Activated CD8-positive, alpha-beta T cell treated with anti-CD3 and anti-CD28 coated beads for 36 hours (primary cell): ENCODE results near the gene SLC9A3. TPM values are rescaled to one million over a fixed set of nuclear protein-coding genes. Genes with fewer than 3 reads are reported as not detected.
A peak's percentile ranks its signal among the peaks of the same experiment; 100 is the strongest.

Experiments used
- ATAC-seq: fragments of 200-7000 bp; cut with Tn5 transposase; one replicate; pipeline ENCODE4 v1.10.0; 2021; ENCODE audit warnings: mild to moderate bottlenecking, moderate library complexity
- CTCF ChIA-PET: fragments of 350-600 bp; sonication (Branson Sonifier 250); formaldehyde crosslinking; loops from one replicate; lab custom pipeline; 2021; ENCODE audit warnings: antibody characterized with exemption; lab: Charles Lee
- POLR2A ChIA-PET: fragments of 350-600 bp; sonication (Branson Sonifier 250); formaldehyde crosslinking; loops from one replicate; lab custom pipeline; 2021; ENCODE audit warnings: antibody characterized with exemption; lab: Charles Lee
- DNase-seq: peaks from one replicate; pipeline ENCODE4 v3.0.0-alpha.2; 2020
- H3K27ac Mint-ChIP-seq: one replicate; pipeline ENCODE4 v1.8.0; 2021; ENCODE audit warnings: mild to moderate bottlenecking, mixed read lengths
- H3K27me3 Mint-ChIP-seq: one replicate; pipeline ENCODE4 v1.8.0; 2021; ENCODE audit warnings: mixed read lengths
- H3K36me3 Mint-ChIP-seq: one replicate; pipeline ENCODE4 v1.8.0; 2021; ENCODE audit warnings: low read depth, mixed read lengths
- H3K4me1 Mint-ChIP-seq: one replicate; pipeline ENCODE4 v1.8.0; 2021; ENCODE audit warnings: low read depth, mixed read lengths
- H3K4me3 Mint-ChIP-seq: one replicate; pipeline ENCODE4 v1.8.0; 2021; ENCODE audit warnings: mild to moderate bottlenecking, moderate library complexity, mixed read lengths
- H3K9me3 Mint-ChIP-seq: one replicate; pipeline ENCODE4 v1.8.0; 2021; ENCODE audit warnings: mixed read lengths
- intact Hi-C: fragments of 100-400 bp; cut with micrococcal nuclease; formaldehyde crosslinking; loops from one replicate; pipeline ENCODE4 v1.10.0; 2022
- total RNA-seq, 2 experiments: library from RNA; stranded (reverse); gene quantifications; one replicate each; pipeline ENCODE4 v1.2.3, GENCODE V29; 2021
- TF ChIP-seq, protein P1 (sequence below): fragments of 200-600 bp; IDR thresholded peaks from one replicate; pipeline ENCODE4 v1.8.0; 2022; ENCODE audit warnings: antibody characterized with exemption, mild to moderate bottlenecking

The SLC9A3 gene
- total RNA-seq, 2 experiments from 2014 or later: 3.2 to 3.3 TPM

DNA sequence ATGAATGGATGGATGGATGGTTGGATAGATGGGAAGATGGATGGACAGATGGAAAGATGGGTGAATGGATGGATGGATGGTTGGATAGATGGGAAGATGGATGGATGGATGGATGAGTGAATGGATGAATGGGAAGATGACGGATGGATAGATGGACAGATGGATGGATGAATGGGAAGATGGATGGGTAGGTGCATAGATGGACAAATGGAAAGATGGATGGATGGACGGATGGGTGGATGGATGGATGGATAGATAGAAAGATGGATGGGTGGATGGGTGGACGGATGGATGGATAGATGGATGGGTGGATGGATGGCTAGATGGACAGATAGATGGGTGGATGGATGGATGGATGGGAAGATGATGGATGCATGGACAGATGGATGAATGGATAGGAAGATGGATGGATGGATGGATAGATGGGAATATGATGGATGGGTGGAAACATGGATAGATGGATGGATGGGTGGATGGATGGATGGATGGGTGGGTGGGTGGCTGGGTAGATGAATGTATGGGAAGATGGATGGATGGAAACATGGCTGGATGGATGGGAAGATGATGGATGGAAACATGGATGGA, 97.8 kb downstream of the SLC9A3 start:
- Mint-ChIP-seq H3K4me1 (peaks cover 24% of the 10 kb centered on the region), H3K27me3 (peaks cover 8% of the 10 kb centered on the region), H3K36me3 (peaks cover 28% of the 10 kb centered on the region), H3K27ac (no peak overlapping the region), H3K4me3 (no peak overlapping the region), H3K9me3 (no peaks in the 10 kb centered on the region)
- TF ChIP-seq, protein P1, sequence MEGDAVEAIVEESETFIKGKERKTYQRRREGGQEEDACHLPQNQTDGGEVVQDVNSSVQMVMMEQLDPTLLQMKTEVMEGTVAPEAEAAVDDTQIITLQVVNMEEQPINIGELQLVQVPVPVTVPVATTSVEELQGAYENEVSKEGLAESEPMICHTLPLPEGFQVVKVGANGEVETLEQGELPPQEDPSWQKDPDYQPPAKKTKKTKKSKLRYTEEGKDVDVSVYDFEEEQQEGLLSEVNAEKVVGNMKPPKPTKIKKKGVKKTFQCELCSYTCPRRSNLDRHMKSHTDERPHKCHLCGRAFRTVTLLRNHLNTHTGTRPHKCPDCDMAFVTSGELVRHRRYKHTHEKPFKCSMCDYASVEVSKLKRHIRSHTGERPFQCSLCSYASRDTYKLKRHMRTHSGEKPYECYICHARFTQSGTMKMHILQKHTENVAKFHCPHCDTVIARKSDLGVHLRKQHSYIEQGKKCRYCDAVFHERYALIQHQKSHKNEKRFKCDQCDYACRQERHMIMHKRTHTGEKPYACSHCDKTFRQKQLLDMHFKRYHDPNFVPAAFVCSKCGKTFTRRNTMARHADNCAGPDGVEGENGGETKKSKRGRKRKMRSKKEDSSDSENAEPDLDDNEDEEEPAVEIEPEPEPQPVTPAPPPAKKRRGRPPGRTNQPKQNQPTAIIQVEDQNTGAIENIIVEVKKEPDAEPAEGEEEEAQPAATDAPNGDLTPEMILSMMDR: no peak
- POLR2A ChIA-PET: no interaction called here
- DNase-seq (no peak), ATAC-seq (no peak)
- intact Hi-C loops: no loop called here
- CTCF ChIA-PET: interaction anchor here (0.6 to 2.0 kb wide), 8 partner anchors 13 to 238 kb away, joined by 3 to 10 read pairs (median 3); no protein-coding TSS in a partner anchor

DNA sequence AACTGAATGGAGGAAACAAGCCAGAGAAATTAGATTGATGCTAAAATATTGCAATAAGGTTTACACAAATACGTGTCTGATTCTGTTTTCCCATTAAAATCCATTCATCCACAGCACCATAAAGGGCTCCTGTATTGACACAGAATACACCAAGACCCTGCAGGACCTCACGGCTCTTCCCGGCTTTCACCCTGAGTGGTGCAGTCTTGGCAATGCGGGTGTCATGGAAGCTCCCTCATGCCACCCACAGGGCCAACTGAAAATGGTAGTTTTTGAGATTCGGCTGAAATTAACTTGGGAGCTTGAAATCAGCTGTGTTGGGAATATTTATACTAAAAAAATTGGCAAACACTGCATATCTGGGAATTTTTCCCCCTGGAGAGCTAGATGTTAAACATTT, 98.5 kb downstream of the SLC9A3 start:
- ATAC-seq (no peak), DNase-seq (peak; percentile 34)
- intact Hi-C loops: no loop called here
- CTCF ChIA-PET: interaction anchor here (0.6 to 2.0 kb wide), 9 partner anchors 12 to 237 kb away, joined by 3 to 10 read pairs (median 3); partner anchors contain the start of gene AHRR
- Mint-ChIP-seq H3K4me3 (no peak overlapping the region), H3K27ac (no peak overlapping the region), H3K9me3 (no peaks in the 10 kb centered on the region), H3K27me3 (peaks cover 8% of the 10 kb centered on the region), H3K4me1 (peaks cover 24% of the 10 kb centered on the region), H3K36me3 (peaks cover 30% of the 10 kb centered on the region)
- POLR2A ChIA-PET: no interaction called here
- TF ChIP-seq, protein P1: peak; percentile 55

DNA sequence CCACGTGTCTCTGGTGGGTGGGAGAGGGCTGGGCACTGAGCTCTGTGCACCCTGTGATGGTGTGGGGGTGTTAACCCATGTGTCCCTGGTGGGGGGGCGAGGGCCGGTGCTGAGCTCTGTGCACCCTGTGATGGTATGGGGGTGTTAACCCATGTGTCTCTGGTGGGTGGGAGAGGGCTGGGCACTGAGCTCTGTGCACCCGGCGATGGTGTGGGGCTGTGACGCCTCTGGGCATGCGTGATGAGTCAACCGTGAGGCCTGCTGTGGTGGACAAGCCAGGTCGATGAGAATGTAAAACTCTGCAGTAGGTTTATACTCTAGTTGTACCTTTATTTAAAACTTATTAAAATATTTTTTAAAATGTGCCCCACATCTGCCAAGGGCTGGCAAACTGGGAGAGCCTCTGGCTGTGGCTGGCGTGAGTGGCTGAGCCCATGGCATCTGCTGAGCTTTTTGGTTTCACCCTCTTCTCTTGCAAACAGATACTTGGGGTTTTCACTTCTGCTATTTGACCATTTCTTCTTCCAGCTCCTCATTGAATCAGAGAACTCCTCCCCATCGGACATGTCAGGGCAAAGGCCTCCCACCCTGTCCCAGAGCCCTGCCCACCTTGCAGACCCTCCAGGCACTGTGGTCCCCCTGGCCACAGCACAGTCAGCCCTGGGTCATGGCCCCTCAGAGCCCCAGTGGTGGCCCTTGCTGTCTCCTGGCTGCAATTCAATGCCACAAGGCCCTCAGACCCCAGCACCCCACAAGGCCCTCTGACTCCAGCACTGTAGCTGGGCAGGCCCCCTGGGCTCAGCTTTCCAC, 99.7 kb downstream of the SLC9A3 start:
- Mint-ChIP-seq H3K36me3 (peaks cover 29% of the 10 kb centered on the region), H3K27ac (no peak overlapping the region), H3K4me1 (peaks cover 19% of the 10 kb centered on the region), H3K27me3 (peaks cover 6% of the 10 kb centered on the region), H3K4me3 (no peak overlapping the region), H3K9me3 (no peaks in the 10 kb centered on the region)
- TF ChIP-seq, protein P1: no peak
- no peak for ATAC-seq
- DNase-seq: no peak
- intact Hi-C loops: no loop called here
- ChIA-PET CTCF (interaction anchor here (0.8 to 2.0 kb wide), 4 partner anchors 11 to 108 kb away, joined by 3 to 8 read pairs (median 3); partner anchors contain the start of gene AHRR), POLR2A (interaction anchor here (1.8 kb wide), 1 partner anchor 29 kb away, joined by 4 read pairs; no protein-coding TSS in a partner anchor)

DNA sequence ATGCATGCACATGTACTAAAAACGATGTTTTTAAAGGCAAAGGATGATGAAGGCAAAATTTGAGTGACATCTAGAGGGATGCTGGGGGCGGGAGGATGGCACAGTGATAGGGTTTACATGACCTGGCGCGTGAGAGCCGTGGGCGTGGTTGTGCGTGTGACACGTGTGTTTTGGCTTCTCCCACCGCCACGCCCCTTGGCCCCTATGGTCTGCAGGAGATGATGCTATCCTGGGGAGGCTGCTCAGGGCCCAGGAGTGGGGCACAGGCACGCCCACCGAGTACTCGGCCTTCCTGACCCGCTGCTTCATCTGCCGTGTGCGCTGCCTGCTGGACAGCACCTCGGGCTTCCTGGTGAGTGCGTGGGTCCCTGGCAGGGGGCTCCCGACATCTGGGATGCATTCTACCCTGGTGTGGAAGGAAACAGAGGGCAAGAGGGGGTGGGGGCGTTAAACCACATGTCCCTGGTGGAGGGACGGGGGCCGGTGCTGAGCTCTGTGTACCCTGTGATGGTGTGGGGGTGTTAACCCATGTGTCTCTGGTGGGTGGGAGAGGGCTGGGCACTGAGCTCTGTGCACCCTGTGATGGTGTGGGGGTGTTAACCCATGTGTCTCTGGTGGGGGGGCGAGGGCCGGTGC, 100.5 kb downstream of the SLC9A3 start:
- ATAC-seq (peak; percentile 23), DNase-seq (peak; percentile 35)
- Mint-ChIP-seq H3K4me3 (no peak overlapping the region), H3K27me3 (peaks cover 6% of the 10 kb centered on the region), H3K9me3 (no peaks in the 10 kb centered on the region), H3K36me3 (peaks cover 27% of the 10 kb centered on the region), H3K27ac (no peak overlapping the region), H3K4me1 (peaks cover 19% of the 10 kb centered on the region)
- ChIA-PET CTCF (interaction anchor here (1.1 kb wide), 1 partner anchor 43 kb away, joined by 3 read pairs; no protein-coding TSS in a partner anchor), POLR2A (interaction anchor here (0.5 to 1.8 kb wide), 2 partner anchors 28 to 115 kb away, joined by 3 to 4 read pairs; no protein-coding TSS in a partner anchor)
- intact Hi-C loops: no loop called here
- TF ChIP-seq, protein P1: no peak
